Measurements from ENCODE around the gene PLPPR3.
A peak's percentile ranks its signal among the peaks of the same experiment; 100 is the strongest.

Gene PLPPR3

GRCh38 chr19:800360-801029, 21.3 kb downstream of the PLPPR3 start:
- DNase-seq (ENCODE audit: extremely low spot score, insufficient read length, low read depth) (no peak), FAIRE-seq (no peak)

DNA sequence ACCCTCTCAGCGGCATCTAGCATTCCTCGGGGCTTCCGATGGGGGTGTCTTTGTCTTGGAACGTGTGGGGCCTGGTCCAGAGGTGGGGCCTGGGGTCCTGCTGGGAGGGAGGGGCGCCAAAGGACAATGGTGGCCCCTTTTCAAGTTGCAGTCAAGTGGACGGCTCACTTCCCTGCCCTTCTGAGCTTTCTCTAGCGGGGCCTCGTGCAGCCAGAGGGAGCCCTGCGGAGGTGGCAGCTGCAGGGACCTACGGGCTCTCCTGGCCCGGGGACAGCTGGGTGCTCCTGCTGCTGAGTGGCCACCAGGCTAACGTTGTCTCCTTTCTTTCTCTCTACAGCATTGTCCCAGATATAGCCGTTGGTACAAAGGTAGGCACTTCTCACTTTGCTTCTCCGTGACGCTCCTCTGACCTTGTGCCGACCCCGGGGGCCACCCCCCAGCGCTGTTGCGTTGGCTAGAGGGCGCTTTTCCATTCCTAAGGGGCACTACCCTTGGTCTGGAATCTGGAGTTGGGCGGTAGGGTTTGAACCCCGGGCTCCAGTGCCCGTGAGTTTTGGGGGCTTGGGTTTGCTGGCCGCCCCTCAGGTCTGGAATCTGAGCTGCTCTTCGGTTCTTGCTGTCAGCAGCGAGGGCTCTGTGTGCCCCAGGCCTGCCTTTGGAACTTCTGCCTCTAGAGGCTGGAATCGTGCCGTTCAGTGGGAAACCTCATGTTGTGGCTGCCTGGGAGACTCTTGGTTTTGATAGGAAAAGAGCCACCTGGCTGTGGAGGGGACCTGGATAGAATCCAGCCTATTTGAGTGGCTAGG, 22.5 kb downstream of the PLPPR3 start:
- FAIRE-seq (no peak), DNase-seq (ENCODE audit: extremely low spot score, insufficient read length, low read depth) (no peak)

GRCh38 chr19:798415-799075, 23.2 kb downstream of the PLPPR3 start:
- DNase-seq (ENCODE audit: extremely low spot score, insufficient read length, low read depth) (no peak), FAIRE-seq (peak; percentile 42)

DNA sequence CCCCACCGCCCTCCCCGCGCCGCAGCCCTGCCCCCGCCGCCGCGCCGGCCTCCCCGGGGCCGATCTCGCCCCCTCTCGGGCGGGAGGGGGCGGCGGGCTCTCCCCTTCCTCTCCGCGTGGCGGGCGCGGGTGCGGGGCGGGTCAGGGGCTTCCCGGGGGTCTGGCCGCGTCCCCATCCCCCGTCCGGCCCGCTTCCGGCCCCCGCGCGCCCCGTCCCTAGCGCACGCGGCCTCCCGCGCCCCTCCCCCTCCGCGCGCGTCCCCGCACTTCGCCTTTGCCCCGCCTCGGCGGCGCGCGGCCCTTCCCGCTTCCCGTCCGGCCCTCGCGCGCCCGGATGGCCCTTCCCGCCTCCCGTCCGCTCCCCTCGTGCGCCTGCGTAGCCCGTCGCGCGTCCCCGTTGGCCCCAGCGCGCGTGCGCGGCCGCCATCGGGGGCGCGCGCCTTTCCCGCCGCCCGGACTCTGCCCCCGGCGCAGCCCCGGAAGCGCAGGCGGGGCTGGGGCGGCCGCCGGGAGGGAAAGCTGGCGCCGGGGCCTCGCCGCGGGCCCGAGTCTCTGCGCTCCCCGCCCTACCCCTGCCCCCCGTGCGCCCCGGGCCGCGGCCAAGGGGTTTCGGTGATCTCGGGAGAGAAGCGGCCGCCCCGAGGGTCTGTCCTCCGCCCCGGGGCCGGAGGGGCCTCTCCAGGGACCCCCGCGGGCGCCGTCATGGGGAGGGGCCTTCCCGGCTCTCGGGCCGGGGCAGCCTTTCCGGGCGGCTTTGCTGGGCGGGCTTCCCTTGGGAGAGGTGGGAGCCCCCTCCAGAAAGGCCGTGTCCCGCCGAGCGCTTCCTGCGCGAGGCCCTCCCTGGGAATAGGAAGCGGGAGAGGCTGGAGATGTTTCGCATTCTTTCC, 24.0 kb downstream of the PLPPR3 start:
- FAIRE-seq (peak; percentile 71), DNase-seq (ENCODE audit: extremely low spot score, insufficient read length, low read depth) (peak; percentile 99)

DNA sequence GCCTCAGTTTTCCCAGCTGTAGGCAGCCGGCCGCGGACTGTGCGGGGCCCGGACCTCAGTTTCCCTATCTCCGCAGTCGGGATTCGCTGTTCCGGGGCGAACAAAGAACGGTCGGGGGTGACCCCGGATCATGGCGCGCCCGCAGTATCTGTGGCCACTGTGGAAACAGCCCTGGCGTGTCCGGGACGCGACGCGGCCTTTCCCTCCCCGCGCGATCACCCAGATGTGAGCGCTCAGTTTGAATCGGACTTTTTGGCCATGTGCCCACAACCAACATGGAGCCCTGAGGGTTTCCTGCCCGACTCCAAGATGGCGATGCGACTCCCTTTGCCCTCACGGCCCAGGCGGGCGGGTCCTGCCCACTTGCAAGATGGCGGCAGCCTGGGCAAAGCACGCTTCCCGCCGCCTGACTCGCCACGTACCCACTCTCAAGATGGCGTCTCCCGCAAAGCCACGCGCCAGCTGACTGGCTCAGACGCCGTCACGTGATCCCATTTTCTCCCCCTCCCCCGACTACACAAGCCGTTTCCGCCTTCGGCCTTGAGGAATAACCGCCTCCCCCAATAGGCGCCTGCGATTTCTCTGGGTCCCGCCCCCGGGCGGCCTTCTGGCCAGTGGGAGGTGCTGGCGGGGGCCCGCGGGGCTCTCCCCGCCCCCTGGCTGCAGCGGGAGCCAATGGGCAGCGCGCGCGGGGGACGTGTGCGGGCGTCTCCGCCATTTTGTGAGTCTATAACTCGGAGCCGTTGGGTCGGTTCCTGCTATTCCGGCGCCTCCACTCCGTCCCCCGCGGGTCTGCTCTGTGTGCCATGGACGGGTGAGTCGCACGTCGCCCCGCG, 24.8 kb downstream of the PLPPR3 start, which contains the start of gene PTBP1:
PTBP1 (plus strand) TSS at position 761 of the 836 bp plus-strand sequence; CDS start at position 807, 46 bp downstream.
- FAIRE-seq, result peak; percentile 100

GRCh38 chr19:795691-796581, 25.8 kb downstream of the PLPPR3 start:
- DNase-seq (ENCODE audit: extremely low spot score, insufficient read length, low read depth), result no peak
- no peak for FAIRE-seq

More for the DNA sequence above, 24.8 kb downstream of the PLPPR3 start, which contains the start of gene PTBP1:
- DNase-seq (ENCODE audit: extremely low spot score, insufficient read length, low read depth), result peak; percentile 98

DNA sequence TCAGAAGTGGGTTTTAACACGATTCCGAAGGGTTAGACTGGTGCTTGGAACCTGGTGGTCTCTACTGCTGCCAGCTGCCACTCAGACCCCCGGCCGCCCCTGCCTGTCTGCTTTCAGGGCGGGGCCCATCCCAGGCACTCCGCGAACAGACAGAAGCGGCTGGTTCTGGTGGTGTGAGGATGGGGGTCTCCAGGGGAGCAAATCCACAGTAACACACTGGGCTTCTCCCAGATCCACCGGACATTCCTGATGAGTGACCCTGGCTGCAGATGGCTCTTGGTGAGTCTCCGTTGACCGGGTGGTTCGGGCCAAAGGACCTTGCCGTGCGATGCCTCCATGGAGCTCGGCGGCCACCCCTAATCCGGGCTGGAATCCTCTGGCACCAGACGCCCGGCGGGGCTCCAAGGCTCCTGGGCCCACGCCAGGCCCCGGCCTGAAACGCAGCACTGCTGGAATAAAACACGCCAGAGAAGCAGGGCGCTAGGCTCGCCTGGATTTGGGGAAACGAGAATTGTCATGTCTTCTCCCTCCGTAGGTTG, 26.6 kb downstream of the PLPPR3 start:
- DNase-seq (ENCODE audit: extremely low spot score, insufficient read length, low read depth) (no peak), FAIRE-seq (no peak)

DNA sequence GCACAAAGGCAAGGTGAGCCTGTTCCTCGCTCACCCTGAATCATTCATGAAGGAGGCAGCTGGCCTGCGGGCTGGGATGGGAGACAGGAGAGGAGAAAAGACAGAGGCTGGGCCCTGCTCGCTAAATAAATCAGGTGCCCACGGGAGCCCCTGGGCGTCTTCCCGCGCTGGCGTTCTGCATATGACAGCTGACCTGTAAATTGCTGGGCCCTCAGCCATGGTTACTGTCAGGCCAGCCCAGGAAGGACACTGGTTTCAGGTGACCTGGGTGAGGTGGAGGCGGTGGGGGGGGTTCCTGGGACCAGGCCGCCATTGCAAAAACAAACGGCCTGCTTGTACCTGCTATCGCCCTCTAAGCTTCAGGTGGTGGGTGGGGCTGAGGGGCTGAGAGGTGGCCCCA, 27.9 kb downstream of the PLPPR3 start:
- no peak for FAIRE-seq

GRCh38 chr19:792306-792885, 29.4 kb downstream of the PLPPR3 start:
- no peak for FAIRE-seq

More for the DNA sequence above, 27.9 kb downstream of the PLPPR3 start:
- DNase-seq (ENCODE audit: extremely low spot score, insufficient read length, low read depth), result no peak

GRCh38 chr19:791567-792305, 30.0 kb downstream of the PLPPR3 start:
- no peak for FAIRE-seq
- no peak for DNase-seq (ENCODE audit: extremely low spot score, insufficient read length, low read depth)

More at GRCh38 chr19:792306-792885, 29.4 kb downstream of the PLPPR3 start:
- DNase-seq (ENCODE audit: extremely low spot score, insufficient read length, low read depth), result no peak

DNA sequence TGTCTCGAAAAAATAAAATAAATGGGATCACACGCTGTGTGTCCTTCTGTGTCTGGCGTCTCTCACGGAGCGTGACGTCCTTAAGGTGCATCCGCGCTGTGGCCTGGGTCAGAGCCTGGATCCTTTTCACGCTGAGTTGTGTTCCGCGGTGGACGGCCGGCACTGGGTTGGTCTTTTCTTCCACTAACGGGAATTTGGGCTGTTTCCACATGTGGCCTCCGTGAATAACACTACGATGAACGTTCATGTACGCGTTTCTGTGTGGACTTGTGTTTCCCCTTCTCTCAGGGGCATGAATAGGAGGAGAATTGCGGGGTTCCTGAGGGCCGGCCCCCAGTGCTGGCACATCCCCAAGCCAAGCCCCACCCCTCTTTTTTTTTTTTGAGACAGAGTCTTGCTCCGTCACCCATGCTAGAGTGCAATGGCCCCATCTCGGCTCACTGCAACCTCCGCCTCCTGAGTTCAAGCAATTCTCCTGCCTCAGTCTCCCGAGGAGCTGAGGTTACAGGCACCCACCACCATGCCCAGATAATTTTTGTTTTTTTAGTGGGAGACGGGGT, 30.7 kb downstream of the PLPPR3 start:
- FAIRE-seq, result no peak

GRCh38 chr19:789701-790060, 32.1 kb downstream of the PLPPR3 start:
- no peak for FAIRE-seq
- DNase-seq (ENCODE audit: extremely low spot score, insufficient read length, low read depth), result no peak

More for the DNA sequence above, 30.7 kb downstream of the PLPPR3 start:
- no peak for DNase-seq (ENCODE audit: extremely low spot score, insufficient read length, low read depth)

- no peak for DNase-seq (ENCODE audit: extremely low spot score, insufficient read length, low read depth)
Measured at GRCh38 chr19:788983-789700, 32.6 kb downstream of the PLPPR3 start.

GRCh38 chr19:788686-788982, 33.1 kb downstream of the PLPPR3 start:
- FAIRE-seq (no peak), DNase-seq (ENCODE audit: extremely low spot score, insufficient read length, low read depth) (no peak)

More at GRCh38 chr19:788983-789700, 32.6 kb downstream of the PLPPR3 start:
- no peak for FAIRE-seq

GRCh38 chr19:787536-787935, 34.2 kb downstream of the PLPPR3 start:
- no peak for FAIRE-seq
- DNase-seq (ENCODE audit: extremely low spot score, insufficient read length, low read depth), result no peak

- FAIRE-seq, result no peak
Measured at GRCh38 chr19:784541-784940, 37.2 kb downstream of the PLPPR3 start.

More at GRCh38 chr19:784541-784940, 37.2 kb downstream of the PLPPR3 start:
- DNase-seq (ENCODE audit: extremely low spot score, insufficient read length, low read depth), result no peak

Data from GM18507 (cell line).